Measurements from ENCODE around the gene SERTAD2.

The SERTAD2 gene

GRCh38 chr2:64581777-64582539 lies 71.8 kb downstream of the SERTAD2 start:
- no peak for DNase-seq (ENCODE audit: low read depth)
